ENCODE measurements around the gene NOP53.
"Not testable (repeated sequence)": the region's sequence is repeated elsewhere in the genome, so short reads cannot be mapped to it uniquely, and the experiment has no call there.

NOP53 gene

DNA sequence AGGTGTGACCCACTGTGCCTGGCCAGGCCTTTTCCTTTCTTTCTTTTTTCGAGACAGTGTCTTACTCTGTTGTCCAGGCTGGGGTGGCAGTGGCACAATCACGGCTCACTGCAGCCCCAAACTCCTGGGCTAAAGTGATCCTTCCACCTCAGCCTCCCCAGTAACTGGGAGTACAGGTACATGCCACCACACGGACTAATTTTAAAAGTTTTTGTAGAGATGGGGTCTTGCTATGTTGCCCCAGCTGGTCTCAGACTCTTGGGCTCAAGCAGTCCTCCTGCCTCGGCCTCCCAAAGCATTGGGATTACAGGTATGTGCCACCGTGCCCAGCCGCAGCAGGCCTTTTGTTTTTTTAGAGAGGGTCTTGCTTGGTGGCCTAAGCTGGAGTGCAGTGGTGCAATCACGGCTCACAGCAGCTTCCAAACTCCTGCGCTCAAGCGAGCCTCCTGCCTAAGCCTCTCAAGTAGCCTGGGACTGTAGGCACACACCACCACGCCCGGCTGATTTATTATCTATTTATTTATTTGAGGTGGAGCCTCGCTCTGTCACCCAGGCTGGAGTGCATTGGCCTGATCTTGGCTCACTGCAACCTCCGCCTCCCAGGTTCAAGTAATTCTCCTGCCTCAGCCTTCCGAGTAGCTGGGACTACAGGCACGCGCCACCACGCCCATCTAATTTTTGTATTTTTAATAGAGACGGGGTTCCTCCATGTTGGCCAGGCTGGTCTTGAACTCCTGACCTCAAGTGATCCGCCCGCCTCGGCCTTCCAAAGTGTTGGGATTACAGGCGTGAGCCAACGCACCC, 32.1 kb downstream of the NOP53 start:
- not testable (repeated sequence) for DNase-seq (ENCODE audit: low read depth, low spot score)

DNA sequence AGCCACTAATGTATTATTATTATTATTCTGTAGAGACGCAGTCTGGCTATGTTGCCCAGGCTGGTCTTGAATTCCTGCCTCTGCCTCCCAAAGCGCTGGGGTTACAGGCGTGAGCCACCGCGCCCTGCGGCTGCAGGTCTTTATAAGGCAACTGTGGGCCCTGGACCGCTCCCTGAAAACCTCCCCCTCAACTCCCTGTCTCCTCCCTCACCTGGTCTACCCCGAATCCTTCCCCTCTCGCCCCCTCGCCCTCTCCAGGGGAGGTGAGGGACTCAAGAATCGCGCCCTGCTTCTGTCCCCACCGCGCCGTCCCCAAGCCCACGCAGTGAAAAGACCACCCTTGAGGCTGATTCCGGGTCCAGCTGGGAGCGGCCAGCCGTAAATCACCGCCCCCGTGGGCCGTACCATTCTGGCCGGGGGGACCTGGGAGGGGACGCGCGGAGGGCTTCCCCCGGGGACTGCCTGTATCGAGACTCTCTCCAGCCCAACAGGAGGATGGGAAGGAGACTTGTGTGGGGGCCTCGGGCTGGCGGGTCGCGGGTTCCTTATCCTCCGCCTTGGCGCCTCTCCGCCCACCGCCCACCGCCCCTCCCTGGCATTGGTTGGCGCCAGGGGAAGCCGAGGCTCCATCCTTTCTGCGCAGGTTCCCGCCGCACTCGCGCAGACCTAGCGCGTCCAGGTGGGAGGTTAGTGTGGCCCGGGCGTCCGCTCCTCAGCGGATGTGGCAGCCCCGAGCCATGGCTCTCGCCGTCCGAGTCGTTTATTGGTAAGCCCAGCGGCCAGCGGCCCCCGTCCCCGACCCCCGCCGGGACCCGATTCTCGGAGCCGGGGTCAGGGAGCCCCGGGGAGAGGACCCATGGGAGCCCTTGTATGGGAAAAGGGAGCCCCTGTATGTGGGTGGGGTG, 33.0 kb downstream of the NOP53 start, which contains the start of gene SELENOW:
SELENOW (plus strand) TSS at position 655 of the 905 bp plus-strand sequence; CDS start at position 738, 83 bp downstream.
- peak; percentile 28 for DNase-seq (ENCODE audit: low read depth, low spot score)

DNA sequence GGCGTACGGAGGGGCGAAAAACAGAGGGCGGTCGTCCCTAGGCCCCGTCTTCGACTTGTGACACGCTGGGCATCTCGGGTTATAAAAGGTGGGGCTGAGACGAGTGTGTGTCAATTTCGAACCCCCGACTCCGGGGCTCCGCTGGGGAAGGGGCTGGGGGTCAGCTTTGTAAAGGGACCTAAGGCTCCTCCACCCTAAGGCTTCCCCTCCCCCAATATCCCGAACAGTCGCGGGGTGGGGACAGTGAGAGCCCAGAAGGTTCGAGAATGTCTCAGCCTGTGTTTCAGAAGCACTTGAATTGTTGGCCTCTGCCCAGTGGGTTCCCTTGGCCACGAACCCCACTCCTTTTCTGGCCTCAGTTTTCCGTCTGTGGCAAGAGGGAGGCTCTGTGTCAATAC, 33.6 kb downstream of the NOP53 start:
- no peak for DNase-seq (ENCODE audit: low read depth, low spot score)

DNA sequence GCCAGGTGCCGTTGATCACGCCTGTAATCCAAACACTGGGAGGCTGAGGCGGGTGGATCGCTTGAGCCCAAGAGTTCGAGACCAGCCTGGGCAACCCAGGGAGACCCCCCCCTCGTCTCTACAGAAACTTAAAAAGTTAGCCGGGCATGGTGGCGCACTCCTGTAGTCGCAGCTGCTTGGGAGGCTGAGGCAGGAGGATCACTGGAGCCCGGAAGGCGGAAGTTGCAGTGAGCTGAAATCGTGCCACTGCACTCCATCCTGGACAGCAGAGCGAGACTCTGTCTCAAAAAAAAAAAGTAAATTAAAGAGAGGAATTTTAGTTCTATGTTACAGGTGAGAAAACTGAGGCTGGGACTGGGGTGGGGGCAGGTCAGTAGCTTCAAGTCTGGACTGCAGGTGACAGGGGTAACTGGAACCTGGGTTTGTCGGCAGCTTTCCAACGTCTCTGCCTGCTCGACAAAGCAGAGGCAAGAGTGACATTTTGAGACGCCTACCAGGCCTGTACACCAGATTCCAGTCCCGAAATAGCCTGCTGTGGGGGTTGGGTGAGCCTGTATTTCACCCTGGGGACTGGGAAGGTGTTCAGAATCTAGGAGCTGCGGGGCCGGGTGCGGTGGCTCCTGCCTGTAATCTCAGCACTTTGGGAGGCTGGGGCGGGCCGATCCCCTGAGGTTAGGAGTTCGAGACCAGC, 34.3 kb downstream of the NOP53 start:
- no peak for DNase-seq (ENCODE audit: low read depth, low spot score)

DNA sequence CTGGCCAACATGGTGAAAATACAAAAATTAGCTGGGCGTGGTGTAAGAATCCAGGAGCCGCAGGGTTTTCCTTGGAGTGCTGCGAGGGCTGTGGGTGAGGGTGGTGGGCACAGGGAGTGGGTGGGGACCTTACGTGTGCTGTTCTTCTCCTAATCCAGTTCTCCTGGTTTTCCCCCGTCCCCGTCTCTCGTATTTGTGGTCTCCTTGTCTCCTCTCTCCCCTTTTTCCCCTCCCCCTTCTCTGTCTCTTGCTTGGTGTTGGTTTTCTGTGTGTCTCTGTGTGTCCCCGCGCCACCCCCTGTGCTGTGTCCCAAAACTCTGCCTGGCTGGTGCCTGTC, 34.8 kb downstream of the NOP53 start:
- DNase-seq (ENCODE audit: low read depth, low spot score) = no peak

DNA sequence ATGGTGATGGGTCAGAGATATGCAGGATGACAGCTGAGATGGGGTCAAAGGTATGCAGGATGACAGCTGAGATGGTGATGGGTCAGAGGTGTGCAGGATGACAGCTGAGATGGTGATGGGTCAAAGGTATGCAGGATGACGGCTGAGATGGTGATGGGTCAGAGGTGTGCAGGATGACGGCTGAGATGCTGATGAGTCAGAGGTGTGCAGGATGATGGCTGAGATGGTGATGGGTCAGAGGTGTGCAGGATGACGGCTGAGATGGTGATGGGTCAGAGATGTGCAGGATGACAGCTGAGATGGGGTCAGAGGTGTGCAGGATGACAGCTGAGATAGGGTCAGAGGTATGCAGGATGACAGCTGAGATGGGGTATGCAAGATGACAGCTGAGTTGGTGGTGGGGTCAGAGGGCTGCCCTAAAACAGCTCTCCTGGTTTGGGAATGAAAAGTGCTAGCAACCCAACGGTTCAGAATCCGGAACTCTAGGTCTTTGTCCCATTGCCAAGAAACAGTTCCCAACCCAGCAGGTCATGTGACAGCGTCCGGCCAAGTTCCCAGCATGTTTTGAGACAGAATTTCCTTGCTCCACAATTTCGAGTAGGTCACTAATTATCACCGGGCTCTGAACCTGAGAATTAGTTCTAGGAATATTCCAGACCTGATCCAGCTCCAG, 36.4 kb downstream of the NOP53 start:
- DNase-seq (ENCODE audit: low read depth, low spot score) = no peak

DNA sequence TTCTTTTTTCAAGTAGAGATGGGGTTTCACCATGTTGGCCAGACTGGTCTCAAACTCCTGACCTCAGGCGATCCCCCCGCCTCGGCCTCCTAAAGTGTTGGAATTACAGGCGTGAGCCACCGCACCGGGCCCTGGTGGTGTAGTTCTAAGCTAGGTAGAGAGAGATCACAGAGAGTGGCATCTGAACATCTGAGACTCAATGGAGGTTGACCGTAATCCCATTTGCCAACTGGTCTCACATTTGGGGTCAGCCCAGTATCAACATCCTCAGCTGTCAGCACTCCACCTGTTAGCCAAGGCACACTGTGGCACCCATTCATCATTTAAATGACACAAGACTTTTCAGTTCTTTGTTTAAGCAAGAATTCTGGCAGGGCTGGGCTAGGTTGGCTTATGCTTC, 41.2 kb downstream of the NOP53 start:
- no peak for DNase-seq (ENCODE audit: low read depth, low spot score)

DNA sequence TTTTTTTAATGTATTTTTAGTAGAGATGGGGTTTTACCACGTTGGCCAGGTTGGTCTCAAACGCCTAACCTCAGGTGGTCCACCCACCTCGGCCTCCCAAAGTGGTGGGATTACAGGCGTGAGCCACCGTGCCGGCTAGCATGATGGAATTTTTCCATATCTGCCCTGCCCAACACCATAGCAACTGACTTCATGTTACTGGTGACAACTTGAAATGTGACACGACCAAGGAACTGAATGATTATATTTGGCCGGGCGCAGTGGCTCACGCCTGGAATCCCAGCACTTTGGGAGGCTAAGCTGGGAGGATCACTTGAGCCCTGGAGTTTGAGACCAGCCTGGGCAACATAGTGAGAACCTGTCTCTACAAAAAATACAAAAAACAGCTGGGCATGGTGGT, 42.0 kb downstream of the NOP53 start:
- DNase-seq (ENCODE audit: low read depth, low spot score) = not testable (repeated sequence)

DNA sequence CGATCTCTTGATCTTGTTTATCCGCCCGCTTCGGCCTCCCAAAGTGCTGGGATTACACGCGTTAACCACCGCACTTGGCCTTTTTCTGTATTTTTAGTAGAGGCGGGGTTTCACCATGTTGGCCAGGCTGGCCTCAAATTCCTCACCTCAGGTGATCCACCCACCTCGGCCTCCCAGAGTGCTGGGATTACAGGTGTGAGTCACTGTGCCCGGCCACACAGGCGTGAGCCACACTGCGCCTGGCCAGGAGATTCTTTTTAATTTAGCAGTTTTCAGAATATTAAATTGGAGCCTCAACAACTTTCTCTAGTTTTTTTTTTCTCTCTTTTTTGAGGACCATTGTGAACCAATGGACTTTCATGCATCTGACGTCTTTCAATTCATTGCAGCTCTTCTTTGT, 44.5 kb downstream of the NOP53 start:
- DNase-seq (ENCODE audit: low read depth, low spot score) = not testable (repeated sequence)

DNA sequence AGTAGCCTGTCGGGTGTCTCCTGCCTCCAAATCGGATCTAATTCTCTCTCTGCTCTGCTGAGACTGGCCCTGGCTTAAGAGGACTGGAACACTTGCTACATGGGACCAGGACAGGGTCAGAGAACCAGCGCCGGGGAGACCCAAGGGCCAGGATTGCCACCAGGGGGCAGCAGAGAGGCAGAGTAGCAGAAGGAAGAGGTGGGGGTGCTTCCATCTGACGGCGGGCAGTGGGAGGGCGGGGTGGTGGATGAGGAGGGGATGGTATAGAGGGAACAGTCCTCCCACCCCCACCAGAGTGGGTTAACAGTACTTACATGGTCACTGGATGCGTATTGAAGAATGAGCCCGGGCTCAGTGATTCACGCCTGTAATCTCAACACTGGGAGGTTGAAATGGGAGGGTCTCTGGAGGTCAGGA, 45.1 kb downstream of the NOP53 start:
- no peak for DNase-seq (ENCODE audit: low read depth, low spot score)

DNA sequence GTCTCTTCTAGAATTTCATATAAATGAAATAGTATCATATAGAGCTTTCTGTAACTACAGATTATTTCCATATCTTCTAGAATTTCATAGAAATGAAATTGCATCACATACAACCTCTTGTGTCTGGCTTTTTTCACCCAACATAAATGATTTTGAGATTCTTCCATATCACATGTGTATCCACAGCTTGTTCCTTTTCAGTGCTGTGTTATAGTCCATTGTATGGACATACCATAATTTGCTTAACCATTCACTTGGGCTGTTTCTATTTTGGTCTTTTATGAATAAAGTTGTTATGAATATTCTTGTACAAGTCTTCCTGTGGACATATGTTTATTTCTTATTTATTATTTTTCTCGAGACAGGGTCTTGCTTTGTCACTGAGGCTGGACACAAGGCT, 47.3 kb downstream of the NOP53 start:
- no peak for DNase-seq (ENCODE audit: low read depth, low spot score)

DNA sequence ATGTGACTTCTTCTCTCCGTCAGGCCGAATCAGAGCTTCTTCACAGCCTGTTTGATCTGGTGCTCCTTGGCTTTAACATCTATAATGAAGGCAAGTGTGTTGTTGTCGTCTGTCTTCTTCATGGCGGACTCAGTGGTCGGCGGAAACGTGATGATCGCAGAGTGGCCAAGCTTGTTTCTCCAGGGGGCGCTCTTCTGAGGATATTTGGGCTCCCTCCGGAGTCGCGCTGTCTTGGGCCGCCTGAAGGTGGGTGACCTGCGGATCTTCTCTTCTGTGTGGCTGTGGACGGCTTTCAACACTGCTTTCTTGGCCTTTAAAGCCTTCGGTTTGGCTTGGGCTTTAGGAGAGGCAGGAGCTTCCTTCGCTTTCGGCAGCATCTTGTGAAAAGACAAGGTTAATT, 49.2 kb downstream of the NOP53 start:
- no peak for DNase-seq (ENCODE audit: low read depth, low spot score)

DNA sequence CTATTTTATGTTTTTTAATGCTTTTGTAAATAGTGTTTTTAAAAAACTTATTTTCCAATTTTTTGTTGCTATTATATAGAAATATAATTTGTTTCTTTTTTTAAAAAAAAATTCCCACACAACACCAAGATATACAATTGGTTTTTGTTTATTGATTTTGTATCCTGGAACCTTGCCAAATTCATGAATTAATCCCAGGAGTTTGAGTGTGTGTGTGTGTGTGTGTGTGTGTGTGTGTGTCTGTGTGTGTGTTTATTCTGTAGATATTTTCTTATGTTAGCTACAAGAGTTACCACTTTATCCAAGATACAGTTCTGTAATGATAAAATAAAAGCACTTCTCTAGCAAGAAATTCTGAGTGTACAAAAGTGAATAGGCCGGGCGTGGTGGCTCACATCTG, 51.4 kb downstream of the NOP53 start:
- no peak for DNase-seq (ENCODE audit: low read depth, low spot score)

DNA sequence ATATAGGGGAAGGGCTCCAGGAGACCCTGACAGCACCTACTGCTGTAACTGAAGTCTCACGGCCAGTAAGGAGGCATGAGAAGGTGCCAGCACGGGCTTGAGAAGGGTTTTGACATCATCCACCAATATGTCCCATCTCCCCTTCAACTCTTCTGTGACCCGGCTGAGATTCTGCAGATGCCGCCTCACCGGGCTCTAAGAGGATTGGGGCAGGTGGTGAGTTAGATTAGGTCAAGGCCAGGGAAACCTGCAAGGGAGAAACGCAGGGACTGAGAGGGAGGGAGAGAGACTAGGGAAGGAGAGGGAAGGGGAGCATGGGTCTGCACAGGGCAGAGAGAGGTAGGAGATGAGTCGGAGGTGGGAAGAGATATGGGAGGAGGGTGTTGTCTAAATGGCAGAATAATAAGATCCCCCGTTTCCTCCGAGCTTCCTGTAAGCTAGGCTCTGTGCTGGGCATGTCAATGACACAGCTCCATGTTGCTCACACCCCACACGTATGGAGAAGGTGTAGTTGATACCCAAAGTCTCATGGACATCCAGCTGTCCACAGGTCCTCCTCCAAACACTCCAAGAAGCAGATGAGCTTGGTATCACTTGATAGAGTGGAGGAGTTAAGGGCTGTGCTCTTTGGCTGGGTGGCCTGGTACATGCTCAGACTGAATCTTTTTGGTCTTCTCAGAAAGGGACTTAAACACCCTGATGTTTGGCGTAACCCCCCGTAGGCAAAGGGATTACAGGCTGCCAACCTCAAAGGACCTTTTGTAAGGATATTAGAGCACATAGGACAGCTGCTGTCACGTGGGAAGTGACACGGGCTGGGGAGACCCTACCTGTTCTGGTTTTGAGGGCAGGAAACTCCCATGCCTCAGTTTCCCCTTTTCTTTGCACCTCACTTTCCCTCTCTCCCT, 52.9 kb downstream of the NOP53 start:
- no peak for DNase-seq (ENCODE audit: low read depth, low spot score)

DNA sequence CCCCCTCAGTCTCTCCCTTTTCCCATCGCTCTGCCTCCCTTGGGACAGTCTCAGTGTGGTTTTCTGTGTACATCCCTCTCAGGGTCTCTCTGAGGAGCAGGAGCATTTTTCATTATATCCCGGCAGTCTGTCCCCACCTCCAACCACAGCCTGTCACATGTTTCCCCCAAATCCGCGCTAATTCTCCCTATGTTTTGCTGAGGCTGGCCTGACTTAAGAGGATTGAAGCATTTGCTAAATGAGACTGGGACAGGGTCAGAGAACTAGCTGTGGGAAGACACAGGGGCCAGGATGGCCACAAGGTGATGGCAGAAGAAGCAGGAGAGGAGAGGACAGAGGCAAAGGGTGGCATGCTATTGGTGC, 53.5 kb downstream of the NOP53 start:
- DNase-seq (ENCODE audit: low read depth, low spot score) = no peak

DNA sequence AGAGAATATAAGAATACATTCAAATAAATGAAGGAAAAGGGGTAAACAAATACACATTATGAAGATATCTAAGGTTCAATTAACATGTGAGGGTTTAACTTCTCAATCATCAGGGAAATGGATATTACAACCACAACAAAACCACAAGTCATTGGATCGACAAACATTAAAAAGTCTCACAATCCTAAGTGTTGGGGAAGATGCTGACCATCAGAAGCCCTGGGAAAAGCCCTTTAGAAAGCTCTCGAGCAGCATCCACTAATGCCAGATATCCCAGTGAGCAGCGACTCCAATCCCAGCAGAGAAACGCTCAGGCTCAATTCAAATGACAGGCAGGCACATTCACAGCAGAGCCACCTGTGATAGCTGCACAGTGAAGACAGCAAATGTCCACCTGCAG, 55.9 kb downstream of the NOP53 start:
- DNase-seq (ENCODE audit: low read depth, low spot score) = no peak

DNA sequence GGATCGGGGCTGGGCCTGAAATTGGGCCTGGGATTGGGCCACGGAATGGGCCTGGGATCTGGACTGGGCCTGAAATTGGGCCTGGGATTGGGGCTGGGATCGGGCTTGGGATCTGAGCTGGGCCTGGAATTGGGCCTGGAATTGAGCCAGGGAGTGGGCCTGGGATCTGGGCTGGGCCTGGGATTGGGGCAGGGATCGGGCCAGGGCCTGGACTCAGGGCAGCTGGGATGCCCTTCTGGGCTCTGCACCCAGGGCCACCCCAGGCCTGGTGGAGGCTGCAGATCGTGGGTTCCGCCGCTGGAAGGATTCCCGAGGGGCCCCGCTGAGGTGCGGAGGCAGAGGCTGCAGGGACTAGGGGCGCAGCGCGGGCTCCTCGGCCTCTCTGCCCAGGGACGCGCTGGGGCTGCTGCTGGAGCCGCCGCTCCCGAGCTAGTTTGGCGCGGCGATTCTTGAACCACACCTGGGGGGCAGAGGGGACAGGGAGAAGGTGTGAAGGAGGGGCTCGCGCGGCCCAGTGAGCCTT, 57.2 kb downstream of the NOP53 start:
- no peak for DNase-seq (ENCODE audit: low read depth, low spot score)

DNA sequence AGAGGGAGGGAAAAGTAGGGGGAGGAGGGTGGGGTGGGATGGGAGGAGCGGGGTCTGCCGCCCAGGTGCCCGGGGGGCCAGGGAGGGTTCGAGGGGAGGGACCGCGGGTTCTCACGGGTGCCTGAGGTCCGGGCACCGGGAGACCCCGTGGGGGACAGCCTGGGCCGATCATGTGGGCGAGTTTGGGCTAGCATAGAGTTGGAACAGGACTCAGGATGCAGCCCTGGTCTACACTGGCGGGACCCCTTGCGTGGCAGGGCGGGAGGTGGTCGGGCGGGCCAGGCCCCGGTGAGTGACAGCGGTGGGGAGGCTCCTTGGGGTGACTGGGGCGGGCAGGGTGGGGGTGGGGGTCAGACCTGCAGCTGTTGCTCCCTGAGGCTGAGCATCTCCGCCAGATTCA, 57.8 kb downstream of the NOP53 start:
- DNase-seq (ENCODE audit: low read depth, low spot score) = not testable (repeated sequence)

DNA sequence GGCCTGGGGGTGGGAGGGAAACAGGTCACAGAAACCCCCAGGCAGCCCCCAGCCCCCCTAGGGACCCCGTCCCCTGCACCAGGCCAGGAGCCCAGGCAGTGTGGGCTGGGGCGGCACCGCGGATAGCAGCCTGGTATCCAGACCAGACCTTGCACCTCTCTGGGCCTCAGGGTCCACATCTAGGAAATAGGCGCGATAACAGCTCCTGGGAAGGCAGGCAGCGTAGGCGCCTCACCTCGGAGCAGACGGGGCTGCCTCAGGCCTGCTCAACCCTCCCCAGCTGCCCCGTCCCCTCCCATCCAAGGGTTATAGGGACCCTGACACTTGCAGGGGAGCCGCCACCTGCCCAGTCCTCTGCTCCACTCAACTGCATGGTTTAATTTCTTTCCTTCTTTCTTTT, 58.3 kb downstream of the NOP53 start:
- not testable (repeated sequence) for DNase-seq (ENCODE audit: low read depth, low spot score)

DNA sequence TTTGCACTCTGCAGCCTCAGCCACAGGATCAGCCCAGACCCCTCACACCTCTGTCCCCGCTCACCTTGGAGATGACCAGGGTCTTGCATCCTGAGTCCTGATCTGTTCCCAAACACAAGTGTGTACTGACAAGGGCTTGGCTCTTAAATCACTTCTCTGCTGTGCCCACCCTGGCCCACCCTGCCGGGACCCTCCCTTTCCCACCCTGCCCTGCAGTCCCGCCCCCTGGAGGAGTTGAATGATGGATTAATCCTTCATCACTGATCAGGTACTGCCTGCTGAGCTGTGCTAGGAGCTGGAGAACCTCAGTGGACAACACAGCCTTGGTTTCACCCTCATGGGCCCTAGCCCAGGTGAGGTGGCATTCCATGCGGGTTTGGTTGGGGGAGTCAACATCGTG, 59.1 kb downstream of the NOP53 start, which contains the start of gene TPRX1:
TPRX1 (minus strand) TSS at position 101 of the 400 bp plus-strand sequence; CDS start at position 89, 12 bp downstream.
- not testable (repeated sequence) for DNase-seq (ENCODE audit: low read depth, low spot score)

All from smooth muscle cell of the brain vasculature (primary cell).